HG02623 (cell line): ENCODE results near the gene AFF2.

Source experiments
- ATAC-seq: cut with Tn5 transposase; IDR thresholded peaks from one replicate; pipeline ENCODE4 v1.9.1; 2021; ENCODE audit warnings: moderate library complexity; ENCODE audit not compliant: unreplicated experiment

Gene AFF2

GRCh38 chrX:148715361-148715760 lies 214.9 kb downstream of the AFF2 start:
- no peak for ATAC-seq

- no peak for ATAC-seq
These were observed 222.5 kb downstream of the AFF2 start for GRCh38 chrX:148722966-148723365.

- no peak for ATAC-seq
These were observed 223.1 kb downstream of the AFF2 start for GRCh38 chrX:148723551-148723950.

DNA sequence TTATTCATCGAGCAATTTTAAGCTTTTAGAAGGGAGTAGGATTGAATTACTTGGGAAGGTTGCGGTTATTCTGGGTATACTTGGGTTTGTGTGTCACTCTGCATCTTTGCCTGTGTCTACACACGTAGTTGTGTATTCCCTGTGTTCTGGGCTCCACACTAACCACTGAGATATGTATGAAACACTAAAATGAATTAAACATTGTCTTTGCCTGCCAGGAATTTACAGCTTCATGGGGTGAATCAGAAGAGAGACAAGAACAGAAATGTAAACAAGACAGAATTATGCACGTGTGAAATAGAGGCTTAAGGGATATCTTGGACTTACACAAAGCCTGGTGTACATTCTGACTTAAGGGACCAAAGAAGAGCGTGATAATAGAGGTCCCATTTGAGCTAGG lies 228.5 kb downstream of the AFF2 start:
- ATAC-seq, result no peak

GRCh38 chrX:148732743-148733142 lies 232.3 kb downstream of the AFF2 start:
- no peak for ATAC-seq

DNA sequence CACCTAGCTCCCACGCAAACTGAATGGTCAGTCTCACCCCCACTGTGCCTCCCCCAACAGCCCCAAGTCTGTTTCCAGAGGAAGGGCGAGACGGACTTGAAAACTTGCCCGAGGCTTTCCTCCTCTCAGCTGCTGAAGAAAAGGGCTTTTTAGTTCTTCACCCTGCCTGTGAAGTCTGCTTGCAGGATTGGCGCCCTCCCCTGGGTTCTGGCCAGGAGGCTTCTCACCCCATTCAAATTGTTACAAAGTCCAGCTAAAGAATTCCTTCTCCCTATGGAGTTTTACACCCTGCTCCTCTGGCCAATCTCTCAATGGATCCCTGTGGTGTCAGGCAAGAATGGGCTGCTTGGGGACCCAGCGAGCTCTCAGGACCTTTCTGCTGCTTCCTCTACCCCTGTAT lies 241.0 kb downstream of the AFF2 start:
- no peak for ATAC-seq

DNA sequence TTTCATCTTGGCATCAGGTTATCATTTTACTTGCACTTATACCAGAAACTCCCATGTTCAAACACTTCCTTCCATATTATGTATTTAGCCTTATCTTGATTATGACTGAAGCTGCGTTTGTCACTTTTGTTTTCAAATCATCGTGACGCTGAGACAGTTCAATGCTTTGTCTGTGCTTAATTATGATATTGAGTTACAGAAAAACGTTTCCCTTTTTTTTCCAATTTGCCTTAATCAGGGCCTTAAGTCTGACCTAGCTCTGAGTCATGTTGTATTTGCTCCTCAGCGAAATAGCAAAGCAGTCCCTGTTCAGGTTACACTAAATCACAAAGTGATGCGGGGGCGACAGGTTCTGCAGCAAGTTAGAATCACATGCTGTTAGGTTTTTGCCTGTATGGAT lies 254.7 kb downstream of the AFF2 start:
- no peak for ATAC-seq

DNA sequence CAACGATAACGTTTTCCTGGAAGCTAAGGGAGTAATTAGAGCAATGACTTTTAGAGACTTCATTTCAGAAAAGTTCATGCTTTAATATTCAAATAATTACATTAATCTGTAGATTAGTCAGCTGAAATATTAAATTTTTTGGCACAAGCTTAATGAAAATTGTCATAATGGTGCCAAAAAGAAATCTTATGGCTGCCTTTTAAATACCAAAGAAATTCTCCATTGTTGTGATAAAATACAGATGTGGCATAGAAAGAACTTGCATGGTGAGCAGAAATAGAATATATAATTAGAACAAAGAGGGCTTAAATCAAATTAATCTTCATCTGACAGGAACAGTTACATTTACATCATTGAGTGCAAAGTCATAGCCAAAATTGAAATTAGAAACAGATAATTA lies 263.5 kb downstream of the AFF2 start:
- ATAC-seq, result no peak

DNA sequence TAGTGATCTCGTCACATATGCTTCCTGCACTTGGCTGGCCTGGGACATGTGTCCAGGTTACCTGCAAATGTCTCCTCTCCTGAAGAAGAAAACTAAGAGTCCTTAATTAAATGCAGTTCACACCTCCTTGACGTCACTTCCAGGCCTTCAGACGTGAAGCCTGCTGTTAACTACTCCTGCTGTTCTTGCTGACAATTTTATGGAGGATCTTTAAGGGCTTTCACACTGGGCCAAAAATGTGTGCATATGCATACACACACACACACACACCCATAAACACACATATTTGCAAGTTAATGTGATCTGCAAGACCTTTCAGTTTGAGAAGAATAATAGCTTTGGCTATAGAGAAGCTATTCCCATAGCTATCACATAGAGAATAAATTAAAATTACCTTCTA lies 267.9 kb downstream of the AFF2 start:
- no peak for ATAC-seq

DNA sequence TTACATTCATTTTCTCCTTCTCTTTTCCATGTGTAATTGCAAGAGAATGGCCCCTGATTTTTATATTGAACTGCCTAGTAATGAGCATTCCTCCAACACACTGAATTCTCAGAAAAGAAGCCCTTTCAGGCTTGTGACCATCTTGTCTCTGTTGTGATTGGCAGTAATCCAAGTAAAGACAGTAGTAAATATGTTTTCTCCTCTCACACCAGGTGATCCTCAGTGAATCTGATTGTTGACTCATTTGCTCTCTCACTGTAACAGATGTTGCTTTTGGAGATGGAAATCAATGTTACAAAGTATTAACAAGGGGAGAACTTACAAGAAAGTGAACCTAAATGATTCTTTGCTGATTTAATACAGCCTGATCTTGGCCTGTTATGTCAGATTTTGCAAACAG lies 271.0 kb downstream of the AFF2 start:
- no peak for ATAC-seq

GRCh38 chrX:148774276-148774675 lies 273.9 kb downstream of the AFF2 start:
- ATAC-seq, result no peak

- no peak for ATAC-seq
These were observed 283.7 kb downstream of the AFF2 start for GRCh38 chrX:148784137-148784536.

- ATAC-seq, result no peak
These were observed 284.4 kb downstream of the AFF2 start for GRCh38 chrX:148784856-148785255.

DNA sequence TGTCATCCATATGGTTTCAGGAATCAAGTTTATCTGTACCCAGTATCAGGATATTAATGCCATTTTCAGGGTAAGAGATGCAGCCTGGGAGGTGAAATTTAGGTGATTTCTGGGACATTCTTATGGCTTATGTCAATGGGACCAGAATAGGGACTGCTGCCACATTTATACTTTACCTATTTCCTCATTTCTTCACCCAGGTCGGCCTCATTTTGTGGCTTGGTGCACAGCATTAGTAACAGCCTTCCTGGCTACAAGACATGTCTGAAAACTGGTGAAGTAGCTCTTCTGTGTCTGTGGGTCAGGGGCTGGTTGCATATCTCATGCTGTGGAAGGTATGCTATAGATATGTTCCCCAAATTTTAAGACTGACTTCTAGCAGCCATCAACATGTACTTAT lies 284.8 kb downstream of the AFF2 start:
- no peak for ATAC-seq

DNA sequence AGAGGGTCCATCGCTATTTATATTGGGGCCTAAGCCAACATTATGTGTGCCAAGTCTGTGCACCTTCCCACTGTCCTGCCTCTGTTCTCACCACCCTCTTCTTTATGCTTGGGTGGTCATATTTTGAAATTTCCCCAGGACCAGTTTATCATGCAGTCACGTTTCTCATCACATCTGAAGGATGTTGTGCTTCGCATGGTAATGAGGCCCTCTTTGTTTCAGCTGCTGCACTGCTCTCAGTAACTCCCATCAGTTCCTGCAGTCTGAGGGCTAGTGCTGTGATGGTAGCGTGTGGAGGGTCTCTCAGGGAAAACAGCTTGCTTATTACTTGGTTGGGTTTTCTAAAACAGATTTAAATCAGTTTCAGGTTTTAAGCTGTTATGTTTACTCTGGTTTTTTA lies 288.0 kb downstream of the AFF2 start:
- no peak for ATAC-seq

- ATAC-seq, result no peak
These were observed 293.9 kb downstream of the AFF2 start for GRCh38 chrX:148794350-148794749.

DNA sequence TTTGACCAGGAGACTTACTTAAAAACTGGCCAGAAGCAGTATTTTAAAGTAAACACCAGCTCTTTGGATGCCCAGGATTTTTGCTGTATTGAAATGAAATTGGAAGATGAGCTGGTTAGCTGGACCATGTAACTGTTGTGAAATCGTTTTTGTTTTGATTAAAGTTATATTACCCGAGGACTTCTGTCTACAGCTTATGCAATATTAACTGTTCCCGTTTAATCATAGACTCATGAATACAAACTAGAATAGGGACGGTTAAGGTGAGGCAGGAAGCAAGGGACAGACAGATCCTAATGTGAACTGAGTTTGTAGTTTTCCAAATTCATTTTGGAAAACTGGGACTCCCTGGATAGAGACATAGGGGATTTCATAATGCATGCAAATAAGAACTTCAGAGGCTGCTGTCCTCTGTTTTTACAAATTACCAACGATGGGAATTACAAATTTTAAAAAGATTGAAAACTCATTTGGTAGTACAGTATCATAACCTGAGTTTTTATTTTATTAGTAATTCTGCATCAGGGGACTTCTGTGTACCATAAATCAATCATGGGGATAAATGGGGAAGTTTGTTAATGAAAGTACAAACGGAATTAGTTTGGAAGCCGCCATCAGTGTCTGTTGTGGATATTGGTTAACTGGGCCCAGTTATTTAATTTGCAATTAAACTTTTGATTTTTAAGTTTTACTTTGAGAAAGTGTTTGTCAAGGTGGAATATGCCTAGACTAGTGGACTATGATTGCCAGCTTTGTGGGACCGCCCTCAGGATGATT lies 304.4 kb downstream of the AFF2 start:
- no peak for ATAC-seq

- ATAC-seq, result no peak
These were observed 305.9 kb downstream of the AFF2 start for GRCh38 chrX:148806145-148806870.

GRCh38 chrX:148808833-148809232 lies 308.4 kb downstream of the AFF2 start:
- ATAC-seq, result no peak

GRCh38 chrX:148811236-148811635 lies 310.8 kb downstream of the AFF2 start:
- no peak for ATAC-seq

DNA sequence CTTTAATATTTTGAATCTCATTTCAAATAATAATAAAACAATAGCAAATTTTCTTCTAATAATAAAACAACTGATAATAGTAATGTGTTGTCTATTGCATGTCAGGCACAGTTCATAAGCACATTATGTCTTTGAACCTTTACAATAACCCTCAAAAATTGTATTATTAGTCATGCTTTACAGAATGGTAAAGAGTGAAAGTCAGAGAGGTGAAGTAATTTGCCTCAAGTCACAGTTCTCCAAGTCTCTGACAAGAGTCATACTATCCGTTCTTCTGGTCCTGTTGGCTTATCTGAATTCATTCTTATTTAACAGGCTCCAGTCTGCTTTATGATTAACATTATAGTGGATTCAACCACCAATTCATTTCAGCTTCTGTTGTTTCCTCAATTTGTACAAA lies 313.0 kb downstream of the AFF2 start:
- no peak for ATAC-seq

GRCh38 chrX:148813967-148814366 lies 313.6 kb downstream of the AFF2 start:
- no peak for ATAC-seq
